CD4-positive, alpha-beta T cell treated with Interleukin-4 for 4 hours (primary cell): ENCODE measurements around the gene TKTL1.

Experiments
- DNase-seq: peaks from one replicate; pipeline ENCODE4 v3.0.0-alpha.2; 2020

Gene TKTL1

DNA sequence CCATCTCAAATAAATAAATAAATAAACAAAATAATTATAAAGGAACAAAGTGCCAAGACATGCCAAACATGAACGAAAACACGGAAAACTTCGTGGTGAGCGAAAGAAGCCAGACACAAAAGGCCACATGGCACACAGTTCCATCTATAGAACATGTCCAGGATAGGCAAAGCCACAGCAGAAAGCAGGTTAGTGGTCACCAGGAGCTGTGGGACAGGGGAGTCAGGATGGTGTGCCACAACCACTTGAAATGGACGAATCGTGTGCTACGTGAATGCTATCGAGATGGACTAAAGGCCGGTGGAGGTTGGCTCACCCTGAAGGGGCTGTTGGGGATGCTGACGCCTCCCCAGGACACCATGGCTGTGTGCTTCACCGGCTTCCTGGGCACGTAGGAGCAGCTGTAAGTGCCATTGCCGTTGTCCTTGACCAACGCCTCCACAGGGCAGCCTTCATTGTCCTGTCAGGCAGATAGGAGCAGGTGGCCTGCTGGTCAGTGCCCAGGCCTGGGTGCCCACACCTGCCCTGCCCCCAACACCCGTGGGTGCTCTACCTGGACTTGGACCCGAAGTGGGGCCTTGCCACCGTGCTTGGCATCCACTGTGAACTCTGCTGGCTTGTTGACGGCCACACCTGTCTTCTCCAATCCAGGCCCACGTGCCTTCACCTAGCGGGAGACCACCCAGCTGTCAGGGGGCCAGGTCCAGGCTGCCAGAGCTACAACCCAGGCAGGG is 68.3 kb downstream of the TKTL1 start:
- no peak for DNase-seq

DNA sequence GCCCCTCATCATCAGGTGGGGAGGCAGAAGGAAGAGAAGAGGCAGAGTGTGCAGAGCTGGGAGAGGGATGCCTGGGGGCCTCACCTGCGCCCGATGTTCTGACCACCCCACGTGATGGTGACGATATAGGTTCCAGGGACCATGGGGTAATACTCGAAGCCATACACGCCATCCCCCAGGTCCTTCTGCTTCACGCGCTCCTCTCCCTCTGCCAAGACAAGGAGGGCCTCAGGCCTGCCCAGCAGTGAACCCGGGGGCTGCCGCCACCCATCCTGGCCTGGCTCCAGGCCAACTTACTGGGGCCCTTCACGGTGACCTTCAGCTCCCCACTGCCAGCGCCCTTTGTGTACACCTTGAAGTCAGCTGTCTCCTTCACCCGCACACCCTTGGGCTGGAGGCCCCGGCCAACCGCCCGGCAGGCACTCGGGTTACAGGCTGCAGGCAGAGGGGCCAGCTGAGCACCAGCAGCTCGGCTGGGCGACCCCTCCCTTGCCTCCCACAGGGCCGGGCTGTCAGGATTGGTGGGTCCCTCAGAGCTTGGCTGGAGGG is 69.5 kb downstream of the TKTL1 start:
- no peak for DNase-seq

DNA sequence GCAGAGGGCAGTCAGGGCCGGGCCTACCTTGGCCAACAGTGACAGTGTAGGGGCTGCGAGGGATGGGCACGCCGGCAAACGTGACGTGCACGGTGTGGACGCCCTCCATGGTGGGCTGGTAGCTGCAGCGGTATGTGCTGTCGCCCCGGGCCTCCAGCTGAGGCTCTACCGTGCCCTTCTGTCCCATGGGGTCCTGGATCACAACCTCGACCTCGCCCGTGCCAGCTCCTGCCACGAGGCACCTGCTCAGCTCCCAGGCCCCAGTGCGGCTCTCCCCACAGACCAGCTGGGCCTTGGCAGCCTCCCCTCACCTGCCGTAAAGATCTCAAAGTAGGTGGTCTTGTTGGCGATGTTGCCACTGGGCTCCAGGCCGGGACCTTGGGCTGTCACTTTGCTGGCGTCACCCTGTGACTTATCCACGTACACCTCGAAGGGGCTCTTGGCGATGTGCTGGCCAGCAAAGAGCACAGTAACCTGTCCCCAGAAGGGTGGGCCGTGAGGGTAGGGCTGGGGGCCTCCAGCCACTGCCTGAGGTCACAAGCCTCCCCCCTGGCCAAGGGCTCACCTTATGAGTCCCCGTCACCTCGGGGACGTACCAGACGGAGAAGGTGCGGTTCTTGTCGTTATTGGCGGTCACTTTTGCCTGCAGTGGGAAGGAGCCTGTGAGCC is 70.5 kb downstream of the TKTL1 start:
- DNase-seq: no peak

DNA sequence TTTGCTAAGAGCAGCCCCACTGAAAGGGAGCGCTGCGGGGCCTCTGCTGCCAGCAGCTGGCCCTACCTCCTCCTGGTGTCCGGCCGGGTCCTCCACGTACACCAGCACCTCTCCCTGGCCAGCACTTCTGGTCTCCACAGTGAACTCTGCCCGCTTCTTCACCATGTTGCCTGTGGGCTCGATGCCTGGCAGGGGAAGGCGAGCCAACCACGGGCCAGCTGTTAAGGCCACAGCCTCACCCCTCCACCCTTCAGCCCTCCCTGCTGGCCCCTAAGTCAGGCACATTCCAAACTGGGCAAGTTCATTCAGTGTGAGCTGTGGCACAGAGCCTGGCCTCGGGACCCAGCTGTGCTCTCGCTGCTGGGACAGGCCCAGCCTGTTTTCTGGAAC is 71.1 kb downstream of the TKTL1 start:
- no peak for DNase-seq

DNA sequence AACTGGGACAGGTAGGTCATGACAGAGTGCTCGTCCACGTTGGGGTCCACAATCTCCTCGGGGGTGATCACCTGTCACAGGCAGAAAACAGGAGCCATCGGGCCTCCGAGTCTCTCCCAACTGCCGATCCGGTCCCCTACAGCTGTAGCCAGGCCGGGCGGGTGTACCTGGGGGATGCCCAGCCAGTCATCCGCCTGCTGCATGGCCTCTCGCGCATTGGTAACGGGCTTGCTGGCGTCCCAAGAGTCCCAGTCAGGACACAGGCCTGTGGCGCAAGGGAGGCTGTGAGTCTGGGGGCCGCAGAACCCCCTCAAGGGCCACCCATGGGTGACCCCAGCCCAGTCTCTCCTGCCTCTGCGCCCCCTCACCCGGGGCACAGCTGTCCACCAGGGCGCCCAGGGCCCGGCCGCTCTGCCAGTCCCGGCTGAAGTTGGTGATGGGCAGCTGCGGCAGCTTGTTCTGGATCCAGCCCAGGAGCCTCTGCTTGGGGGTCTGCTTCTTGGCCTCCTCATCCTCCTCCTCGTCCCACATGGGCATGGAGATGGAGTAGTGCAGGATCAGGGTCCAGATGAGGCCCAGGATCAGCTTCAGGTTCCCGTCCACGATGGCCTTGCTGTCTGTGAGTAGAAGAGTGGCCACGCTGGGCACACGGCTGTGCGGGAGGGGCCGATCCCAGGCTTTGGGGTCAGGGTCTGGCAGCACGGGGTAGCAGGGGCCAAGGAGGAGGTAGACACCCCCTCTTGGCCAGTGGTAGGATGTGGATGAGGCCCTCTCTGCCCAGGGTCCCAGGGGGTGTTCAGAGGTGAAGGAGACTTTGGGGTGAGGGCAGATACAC is 72.1 kb downstream of the TKTL1 start:
- DNase-seq: no peak

DNA sequence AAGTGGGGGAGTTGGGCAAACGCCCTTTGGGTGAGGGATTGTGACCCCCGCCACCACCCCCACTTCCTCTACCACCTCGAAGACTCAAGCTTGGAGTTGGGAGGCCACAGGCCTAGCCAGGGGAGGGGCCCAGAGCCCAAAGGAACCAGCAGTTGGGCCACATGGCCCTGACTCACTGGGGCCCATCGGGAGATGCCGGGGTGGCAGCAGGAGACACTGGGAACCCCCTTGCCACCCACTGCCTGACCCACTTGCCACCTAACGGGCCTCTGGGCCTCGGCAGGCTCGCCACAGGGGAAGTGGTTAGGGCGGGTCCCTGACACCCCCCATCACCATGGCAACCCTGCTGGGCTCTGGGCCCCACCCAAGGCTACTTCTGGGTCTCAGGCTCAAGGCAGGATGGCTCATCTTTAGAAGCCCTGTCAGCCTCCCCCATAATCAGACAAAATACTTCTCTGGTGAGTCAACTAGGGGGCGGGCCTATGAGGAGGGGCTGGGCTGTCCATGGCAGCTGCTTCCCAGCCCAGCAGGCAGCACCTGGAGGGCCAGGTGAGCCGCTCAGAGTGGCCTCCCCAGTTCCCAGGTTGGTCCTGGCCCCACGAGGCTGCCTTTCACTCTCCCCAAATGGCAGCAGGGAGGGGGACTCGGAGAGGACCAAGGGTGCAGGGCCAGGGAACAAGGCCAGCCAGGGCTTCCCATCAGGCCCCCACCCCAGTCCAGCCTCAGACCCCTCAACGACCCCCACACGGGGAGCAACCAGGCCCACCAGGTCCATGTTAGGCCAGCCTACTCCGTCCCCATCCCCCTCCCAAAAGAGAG is 73.2 kb downstream of the TKTL1 start:
- DNase-seq: peak; percentile 98

DNA sequence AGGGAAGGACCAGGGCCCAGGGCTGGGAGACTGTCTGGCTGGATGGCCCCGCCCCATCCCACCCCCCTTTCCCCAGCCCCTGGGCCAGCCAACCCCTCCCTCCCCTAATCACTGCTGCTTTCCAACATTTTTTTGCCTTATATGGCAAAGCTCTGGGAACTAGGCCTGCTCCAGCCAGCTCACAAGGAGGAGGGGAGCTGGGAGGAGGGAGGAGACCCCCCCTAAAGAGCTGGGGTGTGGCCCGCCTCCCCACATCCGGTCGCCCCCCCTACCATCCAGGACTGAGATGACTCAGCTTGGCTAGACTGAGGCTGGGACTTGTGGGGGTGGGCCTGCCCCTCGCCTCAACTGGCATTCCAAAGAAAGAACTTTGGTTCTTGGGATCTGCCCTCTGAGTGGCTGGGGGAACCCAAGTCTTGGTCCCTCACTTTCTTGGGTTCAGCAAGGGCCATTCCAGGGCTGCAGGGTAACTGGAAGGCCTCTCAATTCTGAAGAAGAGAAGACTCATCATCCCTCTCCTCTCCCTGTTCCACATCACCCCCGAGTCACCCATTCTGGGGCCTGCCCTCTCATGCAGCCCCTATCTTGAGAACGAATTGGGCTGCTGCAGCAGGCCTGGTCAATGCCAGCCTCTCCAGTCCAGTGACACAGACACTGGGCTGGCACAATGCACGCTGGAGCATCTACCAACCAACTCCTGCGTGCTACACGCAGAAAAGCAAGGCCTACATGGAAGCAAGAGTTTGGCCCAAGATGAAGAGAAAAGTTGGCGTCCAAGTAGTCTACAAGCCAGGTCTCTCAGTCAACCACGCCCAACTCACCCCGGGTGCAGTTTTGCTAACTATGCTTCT is 74.1 kb downstream of the TKTL1 start:
- peak; percentile 87 for DNase-seq

DNA sequence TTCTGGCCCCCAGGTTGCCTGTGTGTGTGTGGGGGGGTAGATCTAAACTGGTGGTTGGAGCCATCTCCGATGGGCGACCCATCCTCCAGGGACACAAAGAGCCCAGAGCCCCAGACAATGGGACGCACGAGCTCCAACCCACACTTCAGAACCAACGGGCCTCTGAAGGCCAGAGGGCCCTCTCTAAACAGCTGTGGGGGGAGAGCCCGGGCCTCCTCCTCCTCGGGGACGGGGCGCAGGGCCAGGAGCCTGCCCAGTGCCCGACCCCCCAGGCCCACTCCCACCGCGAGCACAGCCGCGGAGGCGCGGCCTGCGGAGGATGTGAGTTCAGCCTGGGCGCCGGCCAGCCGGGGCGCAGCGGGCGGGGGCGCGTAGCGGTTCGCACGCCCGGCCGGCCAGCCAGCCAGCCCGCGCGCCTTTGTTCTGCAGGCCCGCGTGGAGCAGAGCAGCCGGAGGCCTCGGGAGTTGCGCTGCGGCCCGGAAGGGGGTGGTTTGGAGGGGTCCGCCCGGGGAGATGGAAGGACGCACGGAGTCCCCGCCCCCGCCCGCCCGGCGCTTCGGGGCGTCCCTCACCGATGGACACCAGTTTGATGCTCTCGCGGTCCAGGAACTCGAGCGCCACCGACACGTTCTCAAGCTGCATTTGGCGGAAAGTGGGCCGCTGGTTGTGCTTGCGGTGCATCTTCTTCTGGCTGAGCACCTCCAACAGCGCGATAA is 74.9 kb downstream of the TKTL1 start:
- no peak for DNase-seq

DNA sequence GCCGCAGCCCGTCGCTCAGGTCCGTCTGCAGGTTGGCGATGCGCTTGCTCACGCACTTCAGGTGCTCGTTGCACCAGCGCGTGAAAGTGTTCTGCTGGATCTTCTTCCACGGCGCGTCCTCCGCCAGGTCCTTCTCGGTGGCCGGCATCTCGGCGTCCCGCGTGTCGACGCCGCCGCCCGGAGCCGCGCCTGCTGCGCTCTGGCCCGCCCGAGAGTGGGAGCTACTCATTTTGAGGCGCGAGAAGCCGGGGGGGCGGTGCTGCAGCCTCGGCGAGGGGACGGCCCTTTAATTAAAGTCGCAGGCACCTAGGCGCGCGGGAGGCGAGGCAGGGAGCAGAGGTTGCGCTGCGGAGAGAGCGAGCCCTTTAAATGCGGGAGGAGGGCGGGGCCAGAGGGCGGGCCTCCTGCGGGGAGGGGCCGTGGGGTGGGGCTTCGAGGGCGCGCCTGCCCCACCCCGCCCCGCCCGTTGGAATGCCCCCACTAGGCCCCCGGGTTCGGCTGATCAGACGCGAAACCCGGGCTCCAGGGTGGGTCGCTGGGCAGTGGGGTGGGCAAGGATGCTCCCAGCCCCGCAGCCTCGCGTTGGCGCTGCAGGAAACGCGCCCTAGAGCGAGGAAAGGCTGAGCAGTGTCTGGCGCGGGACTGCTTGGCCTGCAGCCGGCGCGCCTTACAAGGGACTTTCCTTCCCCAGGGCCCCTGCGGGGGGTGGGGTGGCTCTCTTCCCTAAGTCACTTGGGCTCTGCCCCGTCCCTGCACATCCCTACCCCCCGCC is 75.6 kb downstream of the TKTL1 start:
- peak; percentile 95 for DNase-seq

DNA sequence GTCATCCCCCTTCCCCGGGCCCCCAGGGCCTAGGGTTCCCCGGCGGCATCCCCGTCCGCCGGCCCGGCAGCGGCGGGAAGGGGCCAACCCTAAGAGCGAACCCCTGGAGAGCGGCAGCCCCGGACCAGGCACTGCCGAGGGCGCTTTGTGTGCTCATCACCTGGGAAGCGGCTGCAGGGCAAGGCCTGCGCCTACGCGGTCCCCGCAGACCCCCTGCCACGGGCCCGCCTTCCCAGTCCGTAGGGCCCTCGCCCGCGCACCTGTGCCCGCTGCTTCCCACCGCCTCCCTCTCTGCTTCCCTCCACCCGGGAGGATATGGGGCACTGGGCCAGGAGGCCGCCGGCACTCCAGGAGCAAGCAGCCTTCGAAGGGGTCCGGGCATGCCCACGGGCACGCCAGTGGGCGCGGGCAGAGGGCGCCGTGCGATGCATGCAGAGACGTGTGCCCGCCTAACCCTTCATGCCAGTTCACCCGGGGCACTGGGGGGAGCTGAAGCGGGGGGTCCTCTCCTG is 76.2 kb downstream of the TKTL1 start:
- no peak for DNase-seq

DNA sequence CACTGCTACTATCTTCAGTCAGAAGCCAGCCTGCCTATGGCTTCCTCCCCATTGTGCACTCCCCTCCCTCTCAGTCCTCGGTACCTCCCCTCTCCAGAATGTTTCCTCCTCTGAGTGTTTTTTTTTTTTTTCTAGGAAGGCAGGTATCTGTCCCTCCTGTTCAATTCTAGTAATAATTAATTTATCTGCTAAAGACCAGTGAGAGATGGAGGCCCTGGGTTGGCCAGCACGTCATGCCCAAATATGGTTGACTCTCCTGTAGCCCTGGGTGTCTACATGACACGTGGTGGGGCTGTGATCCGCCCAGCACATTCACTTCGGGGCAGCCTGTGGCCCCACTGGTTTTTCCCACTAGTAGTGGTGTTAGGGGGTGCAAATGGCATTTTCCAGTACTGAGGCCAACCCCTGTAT is 77.0 kb downstream of the TKTL1 start:
- DNase-seq: peak; percentile 44

DNA sequence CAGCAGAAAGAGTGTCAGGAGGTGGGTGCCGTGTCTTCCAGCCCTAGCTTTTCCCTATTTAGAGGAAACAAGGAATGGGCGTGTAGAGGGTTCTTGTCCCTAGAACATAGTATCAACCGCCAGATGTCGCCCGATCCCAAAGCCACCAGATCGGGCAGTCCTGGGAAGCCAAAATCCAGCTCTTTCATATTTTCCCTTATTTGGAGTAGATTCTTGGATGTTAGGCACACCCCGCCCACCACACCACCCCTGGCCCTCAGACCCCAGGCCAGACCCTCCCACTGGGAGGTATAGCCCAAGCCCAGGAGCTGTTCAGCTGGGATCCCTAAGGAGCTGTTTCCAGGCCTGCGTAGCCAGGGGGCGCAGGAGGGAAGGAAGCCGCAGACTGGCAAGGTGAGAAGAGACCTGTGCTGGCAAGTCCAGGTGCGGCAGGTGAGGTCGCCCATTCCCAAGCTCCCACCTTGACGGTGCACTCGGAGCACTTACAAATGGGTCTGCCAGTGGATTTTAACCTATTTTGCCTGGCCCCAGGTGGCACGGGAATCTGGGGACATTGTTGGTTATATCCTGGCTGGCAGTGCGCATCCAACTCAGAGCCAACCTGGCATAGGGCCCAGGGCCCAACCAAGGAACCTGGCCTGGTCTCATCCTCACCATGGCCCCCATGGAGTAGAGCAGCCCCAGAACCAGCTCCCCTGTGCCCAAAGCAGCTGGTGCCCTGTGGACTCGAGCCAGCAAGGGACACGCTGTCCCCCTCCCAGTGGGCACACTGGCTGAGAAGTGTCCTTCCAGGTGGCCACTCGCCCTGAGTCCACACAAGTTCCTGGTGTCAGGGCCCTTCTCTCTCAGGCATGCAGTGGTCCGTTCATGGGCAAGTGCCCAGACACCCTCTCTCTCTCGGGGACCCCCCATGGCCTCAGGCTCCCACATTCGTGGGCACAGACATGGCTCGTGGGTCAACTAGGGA is 78.0 kb downstream of the TKTL1 start:
- no peak for DNase-seq

DNA sequence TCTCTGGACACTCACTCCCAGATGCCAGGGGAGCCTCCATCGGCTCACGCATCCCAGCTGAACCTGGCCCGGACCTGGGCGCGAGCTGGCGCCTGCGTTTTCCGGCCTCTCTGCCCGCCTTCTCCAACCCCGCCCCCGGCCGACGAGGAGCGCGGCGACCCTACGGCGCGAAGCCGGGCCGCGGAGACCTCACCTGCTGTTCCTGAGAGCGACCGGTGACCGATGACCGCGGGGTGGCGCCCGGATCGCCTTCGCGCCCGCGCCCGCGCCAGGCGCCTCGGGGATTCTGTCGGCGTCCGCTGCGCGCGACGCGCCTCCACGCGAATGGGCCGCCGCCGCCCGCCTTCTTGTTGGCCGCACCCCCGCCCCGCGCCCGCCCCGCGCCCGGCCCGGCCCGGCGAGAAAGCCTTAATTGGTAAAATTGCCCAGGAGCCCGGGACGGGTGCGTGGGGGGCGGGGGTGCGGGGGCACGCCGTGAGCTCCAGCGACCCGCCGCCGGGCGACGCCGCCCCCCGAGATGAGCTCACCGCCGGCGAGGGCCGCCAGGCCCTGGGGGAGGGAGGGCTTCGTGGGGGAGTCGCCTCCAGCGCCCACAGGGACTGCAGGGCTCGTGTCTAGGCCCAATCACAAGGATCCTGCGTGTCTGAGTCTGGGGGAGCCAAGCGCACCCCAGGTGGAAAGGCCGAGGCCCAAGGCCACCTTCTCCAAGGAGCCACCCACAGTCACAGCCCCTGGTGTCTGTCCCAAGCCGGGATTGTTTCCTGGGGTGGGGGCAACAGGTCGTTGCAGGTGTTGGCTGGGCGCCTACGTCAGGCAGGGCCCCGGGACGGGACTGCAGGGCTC is 78.9 kb downstream of the TKTL1 start, which contains the start of gene FLNA:
Gene FLNA (minus strand): TSS at position 322 of the 843 bp plus-strand sequence. CDS start 3,389 bp downstream, outside the sequence.
- peak; percentile 33 for DNase-seq

DNA sequence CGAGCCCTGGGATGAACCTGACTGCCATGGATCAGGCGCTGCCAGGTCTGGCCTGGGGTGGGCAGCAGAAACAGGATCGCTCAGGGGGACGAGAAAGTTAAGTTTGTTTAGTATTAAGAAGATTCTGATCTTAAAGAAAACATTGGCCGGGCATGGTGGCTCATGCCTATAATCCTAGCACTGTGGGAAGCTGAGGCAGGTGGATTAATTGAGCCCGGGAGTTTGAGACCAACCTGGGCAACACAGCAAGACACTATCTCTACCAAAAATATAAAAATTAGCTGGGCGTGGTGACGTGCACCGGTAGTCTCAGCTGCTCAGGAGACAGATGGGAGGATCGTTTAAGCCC is 79.5 kb downstream of the TKTL1 start:
- DNase-seq: no peak

DNA sequence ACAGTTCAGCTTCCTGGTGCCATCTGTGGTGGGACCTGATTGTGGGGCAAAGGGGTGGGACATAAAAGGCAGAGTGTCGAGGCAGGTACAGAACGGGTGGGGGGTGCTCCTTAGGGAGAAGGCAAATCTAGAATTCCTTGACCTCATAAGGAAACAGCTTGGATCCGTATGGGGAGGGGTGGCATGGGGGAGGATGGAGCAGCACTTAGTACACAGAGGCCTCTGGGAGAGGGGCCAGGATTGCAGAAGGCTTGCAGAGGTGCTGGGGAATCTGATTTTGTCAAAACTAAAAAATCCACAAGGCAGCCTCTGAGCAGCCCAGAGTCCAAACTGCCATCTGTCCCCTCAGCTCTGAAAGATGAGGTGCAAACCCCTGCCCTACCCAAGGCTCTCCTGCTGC is 81.2 kb downstream of the TKTL1 start:
- DNase-seq: no peak

DNA sequence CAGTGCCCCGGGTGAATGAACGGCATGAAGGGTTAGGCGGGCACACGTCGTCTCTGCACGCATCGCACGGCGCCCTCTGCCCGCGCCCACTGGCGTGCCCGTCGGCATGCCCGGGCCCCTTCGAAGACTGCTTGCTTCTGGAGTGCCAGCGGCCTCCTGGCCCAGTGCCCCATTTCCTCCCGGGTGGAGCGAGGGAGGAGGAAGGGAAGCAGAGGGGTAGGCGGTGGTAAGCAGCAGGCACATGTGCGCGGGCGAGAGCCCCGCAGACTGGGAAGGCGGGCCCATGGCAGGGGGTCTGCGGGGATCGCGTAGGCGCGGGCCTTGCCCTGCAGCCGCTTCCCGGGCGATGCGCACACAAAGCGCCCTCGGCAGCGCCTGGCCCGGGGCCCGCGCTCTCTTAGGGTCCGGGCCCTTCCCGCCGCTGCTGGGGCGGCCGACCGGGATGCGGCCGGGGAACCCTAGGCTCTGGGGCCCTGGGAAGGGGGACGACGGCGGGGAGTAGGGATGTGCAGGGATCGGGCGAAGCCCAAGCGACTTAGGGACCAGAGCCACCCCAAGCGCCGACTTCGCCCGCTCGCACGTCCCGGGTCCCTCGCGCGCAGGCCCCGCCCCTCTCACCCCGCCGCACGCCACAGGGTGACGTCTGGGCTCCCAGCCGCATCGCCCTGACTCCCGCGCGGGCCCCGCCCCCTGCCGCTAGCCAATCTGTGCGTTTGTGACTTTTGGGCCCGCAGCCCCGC is 82.6 kb downstream of the TKTL1 start:
- peak; percentile 25 for DNase-seq
